Peyer's patch (tissue), 4 donors: Measurements from ENCODE around the gene DAPK1. TPM values are rescaled to one million over a fixed set of nuclear protein-coding genes. Genes with fewer than 3 reads are reported as not detected.

ENCODE experiments used
- DNase-seq, 3 donors: peaks; one replicate each; pipeline ENCODE4 v3.0.0-alpha.2; 2017 to 2019
- H3K27ac ChIP-seq, 4 donors: fragments of 200-600 bp; sonication (generic); one replicate each; pipeline ENCODE4 v1.5.1; 2016 to 2019
- H3K27me3 ChIP-seq, 2 donors: fragments of 200-600 bp; sonication (generic); one replicate each; pipeline ENCODE4 v1.5.1; 2019
- H3K36me3 ChIP-seq, 3 donors: fragments of 200-600 bp; sonication (generic); one replicate each; pipeline ENCODE4 v1.5.1; 2016 to 2019
- H3K4me1 ChIP-seq, 4 donors: fragments of 200-600 bp; sonication (generic); one replicate each; pipeline ENCODE4 v1.5.1; 2016 to 2019
- H3K4me3 ChIP-seq, 4 donors: fragments of 200-600 bp; sonication (generic); 1 replicate in 3 of 4; 2 replicates in 1 of 4; pipeline ENCODE4 v1.5.1; 2016 to 2019; ENCODE audit warnings: mild to moderate bottlenecking in 1 of 4
- H3K9me3 ChIP-seq, 4 donors: fragments of 200-600 bp; sonication (generic); one replicate each; pipeline ENCODE4 v1.5.1; 2016 to 2019; ENCODE audit warnings: mild to moderate bottlenecking in 1 of 4
- CTCF ChIP-seq, 6 experiments: fragments of 450-650 bp in 4 of 6; fragments of 200-600 bp in 2 of 6; sonication (generic) in 1 of 6; IDR thresholded peaks; one replicate each; pipeline ENCODE4 v1.5.1; 2017 to 2019; ENCODE audit warnings: antibody characterized with exemption in 6 of 6, mild to moderate bottlenecking in 3 of 6, moderate library complexity in 1 of 6
- POLR2A ChIP-seq, 2 donors: fragments of 450-650 bp; IDR thresholded peaks; one replicate each; pipeline ENCODE4 v1.5.1; 2017; ENCODE audit warnings: antibody characterized with exemption in 2 of 2, mild to moderate bottlenecking in 2 of 2, moderate library complexity in 2 of 2
- total RNA-seq, 4 donors: library from RNA; depleted of rRNA; stranded (reverse); fragments of >200 nt; gene quantifications; one replicate each; pipeline ENCODE4 v1.1.0, GENCODE V29; 2016

The DAPK1 gene
- total RNA-seq, 4 donors from 2014 or later = 45.4 to 96.4 (median 77.2) TPM

- Histone ChIP-seq H3K4me1 (peaks cover 0 to 16% (median 0%) of the 10 kb centered on the region in 4 donors), H3K36me3 (no peaks in the 10 kb centered on the region), H3K9me3 (no peaks in the 10 kb centered on the region), H3K27me3 (no peaks in the 10 kb centered on the region), H3K27ac (no peak overlapping the region), H3K4me3 (no peak overlapping the region)
- no peak for TF ChIP-seq CTCF (IDR thresholded peaks at IDR 0.05)
- no peak for TF ChIP-seq POLR2A (IDR thresholded peaks at IDR 0.05)
- DNase-seq = no peak
These were observed 9.9 kb downstream of the DAPK1 start for GRCh38 chr9:87507576-87507975.

DNA sequence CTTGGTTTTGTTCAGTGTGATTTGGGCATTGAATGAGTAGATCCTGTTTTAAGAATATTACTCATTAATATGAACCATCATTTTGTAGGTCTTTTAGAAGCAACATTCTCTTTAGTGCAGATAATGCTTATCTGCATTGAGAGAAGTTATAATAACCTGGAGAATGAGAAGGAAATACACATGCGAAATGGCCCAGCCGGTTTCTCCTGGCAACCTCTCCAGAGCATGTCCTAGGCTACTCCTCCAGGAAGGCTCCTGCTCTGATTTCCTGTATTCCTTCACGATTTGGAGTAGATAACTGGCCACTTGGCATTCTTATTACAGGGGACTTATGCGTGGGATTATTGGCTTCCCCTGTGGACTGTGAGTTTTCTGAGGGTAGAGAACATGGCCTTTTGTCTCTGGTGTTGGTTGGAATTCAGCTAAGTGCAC lies 12.6 kb downstream of the DAPK1 start:
- H3K4me1 ChIP-seq = peaks cover 0 to 8% (median 0%) of the 10 kb centered on the region in 4 donors

DNA sequence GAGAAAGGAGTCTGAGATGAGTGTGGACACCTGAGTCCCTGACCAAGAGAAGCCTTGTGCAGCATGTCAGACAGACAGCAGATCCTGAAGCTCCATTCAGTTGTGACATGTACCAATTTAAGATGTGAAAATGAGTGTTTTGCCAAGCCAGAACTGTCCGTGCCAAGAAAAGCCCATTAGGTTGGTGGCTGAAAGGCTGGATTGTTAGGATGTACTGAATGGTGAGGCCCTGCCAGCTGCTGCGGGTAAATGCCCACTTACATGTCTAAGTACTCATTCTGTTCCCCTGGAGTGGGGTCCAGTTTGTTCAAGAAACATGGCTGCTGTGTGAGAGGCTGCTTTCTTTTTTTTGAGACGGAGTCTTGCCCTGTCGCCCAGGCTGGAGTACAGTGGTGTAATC lies 14.6 kb downstream of the DAPK1 start:
- no peak for DNase-seq
- no peaks in the 10 kb centered on the region for H3K9me3 ChIP-seq
- H3K36me3 ChIP-seq = no peaks in the 10 kb centered on the region
- TF ChIP-seq POLR2A (IDR thresholded peaks at IDR 0.05) = no peak
- no peak for TF ChIP-seq CTCF (IDR thresholded peaks at IDR 0.05)
- H3K4me3 ChIP-seq = no peak overlapping the region
- peaks cover 0 to 17% (median 0%) of the 10 kb centered on the region in 4 donors for H3K4me1 ChIP-seq
- no peaks in the 10 kb centered on the region for H3K27me3 ChIP-seq
- H3K27ac ChIP-seq = no peak overlapping the region

More for the DNA sequence above, 12.6 kb downstream of the DAPK1 start:
- Histone ChIP-seq H3K27ac (no peak overlapping the region), H3K4me3 (no peak overlapping the region), H3K27me3 (no peaks in the 10 kb centered on the region), H3K36me3 (no peaks in the 10 kb centered on the region), H3K9me3 (no peaks in the 10 kb centered on the region)
- DNase-seq = no peak
- TF ChIP-seq CTCF (IDR thresholded peaks at IDR 0.05) (no peak), POLR2A (IDR thresholded peaks at IDR 0.05) (no peak)

GRCh38 chr9:87513161-87513560 lies 15.5 kb downstream of the DAPK1 start:
- TF ChIP-seq POLR2A (IDR thresholded peaks at IDR 0.05) (no peak), CTCF (IDR thresholded peaks at IDR 0.05) (no peak)
- peaks cover 0 to 17% (median 0%) of the 10 kb centered on the region in 4 donors for H3K4me1 ChIP-seq
- H3K27me3 ChIP-seq = no peaks in the 10 kb centered on the region
- no peak overlapping the region for H3K4me3 ChIP-seq
- no peaks in the 10 kb centered on the region for H3K9me3 ChIP-seq
- no peaks in the 10 kb centered on the region for H3K36me3 ChIP-seq
- H3K27ac ChIP-seq = no peak overlapping the region
- DNase-seq = no peak

DNA sequence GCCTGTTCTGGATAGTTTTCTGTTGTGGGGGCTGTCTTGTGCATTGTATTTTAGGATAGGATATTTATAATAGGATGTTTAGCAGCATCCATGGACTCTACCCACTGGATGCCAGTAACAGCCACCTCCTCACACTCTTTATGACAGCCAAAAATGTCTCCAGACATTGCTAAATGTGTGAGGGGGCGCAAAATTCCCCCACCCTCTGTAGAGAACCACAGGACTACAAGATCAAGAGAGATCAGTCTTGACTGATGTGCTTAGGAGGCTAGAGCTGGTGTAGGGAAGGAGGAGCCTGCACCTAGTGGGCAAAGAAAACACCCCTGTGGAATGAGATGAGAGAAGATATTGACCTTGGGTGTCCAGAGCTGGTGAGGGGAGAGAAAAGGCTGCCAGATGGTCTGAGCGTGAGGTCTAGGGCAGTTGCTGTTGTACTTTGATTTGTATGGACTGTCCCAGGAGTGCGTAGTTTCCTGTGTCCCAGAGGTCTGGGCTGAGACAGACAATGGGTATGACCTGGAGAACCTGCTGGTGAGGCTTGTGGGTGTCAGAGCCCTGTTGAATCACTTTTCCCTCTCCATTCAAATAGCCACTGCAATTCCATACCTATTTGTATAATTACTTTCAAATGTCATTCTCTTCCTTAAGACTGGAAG lies 16.3 kb downstream of the DAPK1 start:
- Histone ChIP-seq H3K9me3 (no peaks in the 10 kb centered on the region), H3K36me3 (no peaks in the 10 kb centered on the region), H3K27me3 (no peaks in the 10 kb centered on the region), H3K27ac (no peak overlapping the region), H3K4me3 (no peak overlapping the region), H3K4me1 (peaks cover 0 to 25% (median 0%) of the 10 kb centered on the region in 4 donors)
- no peak for DNase-seq
- TF ChIP-seq POLR2A (IDR thresholded peaks at IDR 0.05) (no peak), CTCF (IDR thresholded peaks at IDR 0.05) (no peak)
